ENCODE results near the gene GSTCD.
A peak's percentile ranks its signal among the peaks of the same experiment; 100 is the strongest.
"Not testable (repeated sequence)": the region's sequence is repeated elsewhere in the genome, so short reads cannot be mapped to it uniquely, and the experiment has no call there.

Gene GSTCD

GRCh38 chr4:105808750-105809041 lies 100.1 kb downstream of the GSTCD start:
- no peak for FAIRE-seq

DNA sequence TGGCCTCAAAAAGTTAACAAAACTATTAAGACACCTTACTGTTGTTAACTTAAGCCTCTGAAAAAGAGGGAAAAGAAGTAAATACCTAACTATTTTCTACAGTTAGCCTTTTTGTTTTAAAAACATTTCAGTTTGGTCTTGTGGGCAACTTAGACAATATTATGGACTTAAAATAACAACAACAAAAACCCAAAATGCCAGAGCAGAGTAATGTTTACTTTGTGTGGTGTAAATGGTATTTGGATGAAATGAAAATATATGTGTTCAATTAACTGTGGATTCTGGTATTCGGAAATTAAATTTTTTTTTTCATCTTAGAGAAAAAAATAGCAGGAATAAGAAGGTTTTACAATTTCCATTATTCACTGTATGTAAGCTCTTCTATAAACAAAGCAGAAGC lies 107.1 kb downstream of the GSTCD start:
- no peak for FAIRE-seq

DNA sequence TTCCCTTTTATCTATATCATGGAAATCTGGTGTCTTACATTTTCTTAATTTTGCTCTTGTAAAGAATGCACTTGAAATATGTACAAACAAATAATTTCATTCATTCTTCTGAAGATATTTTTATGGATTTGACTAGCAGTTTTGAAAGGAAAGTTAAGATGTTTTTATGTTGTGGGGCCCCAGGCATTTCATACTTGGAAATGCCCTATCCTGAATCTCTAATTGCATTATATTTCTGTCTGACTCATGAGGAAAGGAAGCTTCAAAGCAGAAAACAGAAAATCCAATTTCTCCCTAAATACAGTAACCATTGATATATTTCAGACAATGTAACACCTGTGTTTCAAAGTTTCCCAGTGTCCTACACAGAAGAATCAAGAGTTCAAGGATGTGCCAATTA lies 113.5 kb downstream of the GSTCD start:
- FAIRE-seq: no peak

- FAIRE-seq: no peak
Measured at GRCh38 chr4:105828074-105828473, 119.5 kb downstream of the GSTCD start.

DNA sequence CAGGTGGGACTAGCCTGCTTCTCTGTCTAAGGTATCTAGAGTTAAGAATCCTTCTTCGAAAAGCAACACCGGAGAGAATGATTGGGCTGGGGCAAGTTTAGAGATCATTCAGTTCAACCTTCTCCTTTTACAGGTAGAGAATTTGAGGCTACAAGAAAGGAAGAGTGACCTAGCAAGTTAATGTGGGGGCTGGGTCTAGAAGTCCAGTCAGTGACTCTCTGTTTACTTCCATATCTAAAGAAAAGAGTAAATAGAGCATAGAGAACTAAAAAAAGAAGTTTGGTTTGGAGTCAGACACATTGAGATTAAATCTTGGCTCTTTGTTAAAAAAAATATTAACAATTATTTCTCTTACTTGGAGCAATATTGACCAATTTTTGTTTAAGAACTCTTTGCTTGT lies 122.6 kb downstream of the GSTCD start:
- FAIRE-seq: no peak

- FAIRE-seq: no peak
Measured at GRCh38 chr4:105835177-105835576, 126.6 kb downstream of the GSTCD start.

- no peak for FAIRE-seq
Measured at GRCh38 chr4:105836537-105836936, 128.0 kb downstream of the GSTCD start.

DNA sequence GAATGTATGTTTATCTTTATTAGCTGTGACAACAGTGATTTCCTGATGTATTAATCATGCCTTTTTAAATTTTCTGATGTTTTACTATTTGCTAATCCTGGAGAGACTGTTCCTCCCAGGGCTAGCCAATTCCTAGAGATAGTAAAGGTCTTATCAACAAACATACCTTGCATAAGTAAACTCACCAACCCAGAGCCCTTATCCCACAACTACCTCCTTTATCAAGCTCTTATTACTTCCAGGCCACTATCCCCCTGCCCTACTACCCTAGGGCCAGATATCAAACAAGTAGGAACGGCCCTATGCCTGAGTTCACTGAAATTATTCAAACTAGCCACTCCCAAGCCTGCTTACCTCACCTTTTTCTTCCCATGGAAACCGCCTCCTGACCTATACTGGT lies 128.5 kb downstream of the GSTCD start:
- no peak for FAIRE-seq

GRCh38 chr4:105838082-105838481 lies 129.5 kb downstream of the GSTCD start:
- no peak for FAIRE-seq

DNA sequence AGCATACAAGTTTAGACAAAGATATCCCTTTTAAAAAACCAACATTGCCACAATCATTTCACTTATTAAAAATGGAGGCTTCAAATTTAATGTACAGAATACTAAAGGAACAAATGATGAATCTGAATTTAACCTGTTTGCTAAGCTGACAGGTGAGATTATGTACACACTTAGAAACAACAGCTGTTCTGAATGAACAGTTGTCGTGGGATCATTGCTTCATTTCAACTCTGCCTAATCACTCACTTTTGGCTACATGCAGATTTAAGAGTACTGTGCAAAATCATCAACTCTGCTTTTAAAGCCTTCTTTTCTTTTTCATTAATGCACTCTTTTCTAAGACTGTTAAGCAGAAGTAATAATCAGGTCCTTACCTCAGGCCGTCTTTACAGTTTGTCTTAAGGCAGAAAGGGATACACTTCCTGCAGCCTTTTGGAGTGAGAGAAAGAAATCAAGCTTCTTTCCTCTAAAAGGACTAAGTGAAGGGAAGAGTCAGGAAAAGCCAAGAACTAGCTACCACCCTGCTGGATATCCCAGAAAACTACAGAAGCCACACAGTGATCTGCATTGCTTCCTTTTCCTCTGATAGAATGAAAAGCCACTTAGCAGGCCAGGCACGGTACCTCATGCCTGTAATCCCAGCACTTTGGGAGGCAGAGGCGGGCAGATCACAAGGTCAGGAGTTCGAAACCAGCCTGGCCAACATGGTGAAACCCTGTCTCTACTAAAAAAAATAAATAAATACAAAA lies 132.0 kb downstream of the GSTCD start:
- no peak for FAIRE-seq

GRCh38 chr4:105843941-105844340 lies 135.4 kb downstream of the GSTCD start:
- FAIRE-seq: no peak

DNA sequence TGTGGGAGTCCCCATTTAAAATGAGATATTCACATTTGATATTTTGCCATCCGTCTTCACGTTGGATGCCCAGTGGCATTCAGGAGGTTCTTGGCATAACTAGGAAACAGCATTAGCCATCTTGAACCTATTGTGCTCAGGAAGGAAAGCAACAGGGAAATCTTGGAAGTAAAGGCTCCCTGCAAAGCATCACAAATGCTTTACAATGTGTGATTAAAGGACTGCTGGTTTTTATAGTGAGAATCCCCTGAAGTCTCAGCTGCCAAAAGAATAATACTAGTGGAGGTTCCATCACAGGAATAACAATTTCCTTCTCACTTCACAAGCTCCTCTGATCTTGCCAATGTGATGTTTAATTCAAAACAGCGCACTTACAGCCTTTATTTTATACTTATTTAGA lies 137.0 kb downstream of the GSTCD start:
- FAIRE-seq: no peak

DNA sequence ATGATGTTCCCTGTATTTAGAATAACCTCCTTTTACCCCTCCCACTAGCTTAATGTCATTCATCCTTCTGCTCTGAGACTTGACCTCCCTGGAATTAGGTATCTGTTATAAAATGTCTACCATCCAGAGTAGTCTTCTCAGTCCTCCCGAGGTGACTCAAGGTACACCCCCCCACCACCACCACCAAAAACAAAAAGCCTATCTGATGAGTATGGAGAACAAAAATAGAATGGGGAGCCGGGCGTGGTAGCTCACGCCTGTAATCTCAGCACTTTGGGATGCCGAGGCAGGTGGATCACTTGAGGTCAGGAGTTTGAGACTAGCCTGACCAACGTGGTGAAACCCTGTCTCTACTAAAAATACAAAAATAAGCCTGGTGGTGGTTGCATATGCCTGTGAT lies 139.8 kb downstream of the GSTCD start:
- not testable (repeated sequence) for FAIRE-seq

GRCh38 chr4:105851196-105851595 lies 142.6 kb downstream of the GSTCD start:
- FAIRE-seq: no peak

- not testable (repeated sequence) for FAIRE-seq
Measured at GRCh38 chr4:105852230-105852629, 143.6 kb downstream of the GSTCD start.

GRCh38 chr4:105858466-105859040 lies 150.0 kb downstream of the GSTCD start:
- FAIRE-seq: no peak

DNA sequence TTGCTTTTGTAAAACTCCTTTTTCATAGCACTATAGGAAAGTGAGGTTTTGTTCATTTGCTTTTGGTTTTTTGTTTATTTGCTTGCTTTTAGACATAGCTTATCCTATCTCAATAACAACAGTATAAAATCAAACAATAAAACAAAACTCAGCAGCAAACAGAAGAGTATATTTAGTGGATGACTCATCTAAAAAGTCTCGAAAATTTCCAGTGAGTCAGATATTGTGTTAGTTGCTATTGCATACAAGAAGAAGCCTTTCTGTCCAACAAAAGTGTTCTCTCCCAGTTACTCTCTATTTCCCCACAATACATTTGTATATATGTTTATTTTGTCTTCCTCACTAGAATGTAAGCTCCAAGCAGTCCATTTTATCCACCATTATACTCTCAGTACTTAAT lies 150.6 kb downstream of the GSTCD start:
- FAIRE-seq: peak; percentile 36

- no peak for FAIRE-seq
Measured at GRCh38 chr4:105870963-105871362, 162.4 kb downstream of the GSTCD start.

- FAIRE-seq: no peak
Measured at GRCh38 chr4:105871997-105872396, 163.4 kb downstream of the GSTCD start.

DNA sequence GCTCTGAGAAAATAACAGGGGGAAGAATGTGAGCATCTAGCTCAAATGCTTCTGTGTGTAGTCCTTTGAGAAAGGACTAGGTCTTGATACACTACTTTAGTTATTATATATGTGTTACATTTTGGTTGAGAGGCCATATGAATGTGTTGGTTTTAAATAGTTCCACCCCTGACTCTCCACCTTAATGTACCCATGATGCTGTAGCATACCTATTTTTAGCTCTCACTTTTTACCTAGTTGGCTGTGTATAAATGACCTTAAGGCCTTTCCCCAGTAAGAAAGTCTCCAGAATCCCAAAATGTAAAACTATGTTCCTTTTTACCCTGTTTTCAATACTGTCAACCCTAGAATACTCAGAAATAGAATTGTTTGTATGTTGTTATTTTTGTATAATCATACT lies 166.6 kb downstream of the GSTCD start:
- no peak for FAIRE-seq

DNA sequence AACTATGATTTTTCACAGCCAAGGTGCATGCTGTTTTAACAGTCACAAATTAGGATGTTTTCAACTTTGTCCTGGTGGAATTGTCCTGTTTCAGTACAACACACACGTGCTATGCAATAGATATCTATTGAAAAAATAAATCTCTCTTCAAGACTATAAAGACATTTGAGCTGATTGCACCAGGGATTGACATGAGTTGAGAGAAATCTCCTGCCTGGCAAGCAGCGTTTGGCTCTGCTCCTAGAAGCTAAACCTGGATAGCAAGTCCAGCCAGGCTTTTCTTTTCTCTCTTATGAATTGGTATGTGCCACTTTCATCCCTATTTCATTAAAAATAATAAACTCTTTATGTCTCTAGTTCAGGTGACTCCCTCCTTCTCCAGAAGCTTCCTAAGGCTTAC lies 170.1 kb downstream of the GSTCD start:
- no peak for FAIRE-seq

GRCh38 chr4:105887508-105887907 lies 178.9 kb downstream of the GSTCD start:
- no peak for FAIRE-seq

DNA sequence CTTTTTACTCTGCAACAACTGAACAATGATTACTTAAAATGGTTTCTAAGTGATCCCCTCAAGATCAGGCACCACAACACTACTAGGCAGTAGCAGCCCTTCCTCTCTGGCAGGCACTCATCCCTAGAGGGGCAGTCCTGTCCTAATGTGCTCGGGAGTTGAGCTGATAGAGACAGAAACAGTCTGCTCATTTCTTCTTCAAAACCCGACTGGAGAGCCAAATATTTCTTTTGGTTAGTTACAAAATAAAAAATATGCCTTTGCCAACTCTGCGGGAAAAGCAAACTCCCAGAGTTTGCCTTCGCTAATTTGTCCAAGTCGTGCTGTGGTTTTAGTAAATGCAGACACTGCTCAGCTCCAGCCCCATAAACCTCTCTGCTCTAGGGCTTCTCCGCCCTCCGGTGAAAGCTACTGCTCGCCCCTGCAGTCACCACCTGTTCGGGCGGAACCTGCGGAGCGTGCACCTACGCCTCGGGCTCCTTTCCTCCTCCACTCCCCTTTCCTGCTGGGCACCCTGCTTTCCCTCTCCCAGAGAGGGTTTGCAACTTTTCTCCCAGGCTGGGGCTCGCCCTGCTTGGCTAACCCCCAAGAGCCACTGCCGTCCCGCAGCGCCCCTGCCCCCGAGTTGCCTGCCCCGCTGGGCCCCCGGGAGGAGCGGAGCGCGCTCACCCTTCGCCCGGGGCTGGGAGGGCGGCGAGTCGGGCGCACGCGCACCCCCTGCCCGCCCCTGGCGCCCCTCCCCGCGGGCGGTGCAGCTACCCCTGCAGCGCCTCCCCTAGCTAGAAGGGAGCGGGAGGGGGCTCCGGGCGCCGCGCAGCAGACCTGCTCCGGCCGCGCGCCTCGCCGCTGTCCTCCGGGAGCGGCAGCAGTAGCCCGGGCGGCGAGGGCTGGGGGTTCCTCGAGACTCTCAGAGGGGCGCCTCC lies 186.3 kb downstream of the GSTCD start, which contains the start of gene NPNT:
NPNT (plus strand) TSS at position 812 of the 923 bp plus-strand sequence. CDS start 182 bp downstream, outside the sequence.
- no peak for FAIRE-seq
